Mesodermal cell (in vitro differentiated cells): ENCODE results near the gene XYLT1.

Experiments
- H3K27ac ChIP-seq: 2 replicates; pipeline ENCODE4 v1.7.0; 2013; ENCODE audit warnings: mild to moderate bottlenecking, low read depth, low read length, moderate library complexity; ENCODE audit not compliant: severe bottlenecking
- H3K36me3 ChIP-seq: 2 replicates; pipeline ENCODE4 v1.7.1; 2013; ENCODE audit warnings: mild to moderate bottlenecking, low read length, moderate library complexity; ENCODE audit not compliant: control insufficient read depth, insufficient read depth
- H3K4me1 ChIP-seq: one replicate; pipeline ENCODE4 v1.7.1; 2013; ENCODE audit warnings: mild to moderate bottlenecking, low read length; ENCODE audit not compliant: insufficient read depth, control insufficient read depth, poor library complexity, severe bottlenecking
- H3K4me3 ChIP-seq: 2 replicates; pipeline ENCODE4 v1.7.0; 2013; ENCODE audit warnings: low read length, control low read depth, mild to moderate bottlenecking; ENCODE audit not compliant: insufficient read depth, poor library complexity, severe bottlenecking; ENCODE audit errors: extremely low read depth
- H3K9me3 ChIP-seq: 2 replicates; pipeline ENCODE4 v1.7.1; 2013; ENCODE audit warnings: mild to moderate bottlenecking, low read length, moderate library complexity; ENCODE audit not compliant: control insufficient read depth
- WGBS, 2 experiments: methylation state at CpG; one replicate each; pipeline ENCODE4 v1.1.5; 2013; ENCODE audit warnings: missing lambda C conversion rate in 2 of 2; ENCODE audit not compliant: insufficient coverage in 2 of 2; 5-methylcytosine and 5-hydroxymethylcytosine counted together

XYLT1 gene

GRCh38 chr16:17162560-17162959, 308.2 kb downstream of the XYLT1 start:
- no peaks in the 10 kb centered on the region for H3K9me3 ChIP-seq
- H3K27ac ChIP-seq: no peak overlapping the region
- no CpG with 5 or more reads among the region's 3 CpGs for WGBS, 2 experiments
- H3K4me3 ChIP-seq: no peak overlapping the region
- peaks cover 9% of the 10 kb centered on the region for H3K36me3 ChIP-seq
- H3K4me1 ChIP-seq: peaks cover 15% of the 10 kb centered on the region

- H3K27ac ChIP-seq: no peak overlapping the region
- WGBS, 2 experiments: 58 to 62% methylated on average over 10 to 17 of the region's 17 CpGs
- no peak overlapping the region for H3K4me3 ChIP-seq
These were observed 309.8 kb downstream of the XYLT1 start for GRCh38 chr16:17160920-17161431.

GRCh38 chr16:17160285-17160853, 310.4 kb downstream of the XYLT1 start:
- H3K4me1 ChIP-seq: peaks cover 9% of the 10 kb centered on the region
- H3K27ac ChIP-seq: no peak overlapping the region
- no peak overlapping the region for H3K4me3 ChIP-seq

More at GRCh38 chr16:17160920-17161431, 309.8 kb downstream of the XYLT1 start:
- Histone ChIP-seq H3K4me1 (peaks cover 9% of the 10 kb centered on the region), H3K9me3 (no peaks in the 10 kb centered on the region), H3K36me3 (peaks cover 9% of the 10 kb centered on the region)

GRCh38 chr16:17159617-17160016, 311.1 kb downstream of the XYLT1 start:
- Histone ChIP-seq H3K4me1 (peaks cover 9% of the 10 kb centered on the region), H3K4me3 (no peak overlapping the region), H3K9me3 (no peaks in the 10 kb centered on the region), H3K27ac (no peak overlapping the region), H3K36me3 (peaks cover 9% of the 10 kb centered on the region)
- 75 to 84% methylated on average over 8 to 11 of the region's 12 CpGs for WGBS, 2 experiments

More at GRCh38 chr16:17160285-17160853, 310.4 kb downstream of the XYLT1 start:
- Histone ChIP-seq H3K36me3 (peaks cover 9% of the 10 kb centered on the region), H3K9me3 (no peaks in the 10 kb centered on the region)
- WGBS, 2 experiments: 41 to 67% methylated on average over 10 to 15 of the region's 18 CpGs

GRCh38 chr16:17155936-17156335, 314.8 kb downstream of the XYLT1 start:
- Histone ChIP-seq H3K27ac (no peak overlapping the region), H3K4me1 (peaks cover 5% of the 10 kb centered on the region), H3K4me3 (no peak overlapping the region), H3K9me3 (no peaks in the 10 kb centered on the region), H3K36me3 (peaks cover 6% of the 10 kb centered on the region)
- WGBS, 2 experiments: 80% methylated on average over 1 of the region's 1 CpG; no CpG with 5 or more reads in 1 of the 2 experiments

GRCh38 chr16:17155485-17155884, 315.3 kb downstream of the XYLT1 start:
- Histone ChIP-seq H3K9me3 (no peaks in the 10 kb centered on the region), H3K4me3 (no peak overlapping the region), H3K36me3 (peaks cover 6% of the 10 kb centered on the region), H3K4me1 (peaks cover under 1% of the 10 kb centered on the region), H3K27ac (no peak overlapping the region)
- 92 to 93% methylated on average over 3 to 4 of the region's 5 CpGs for WGBS, 2 experiments

- H3K36me3 ChIP-seq: peaks cover 6% of the 10 kb centered on the region
- H3K9me3 ChIP-seq: no peaks in the 10 kb centered on the region
- no peak overlapping the region for H3K4me3 ChIP-seq
- no peak overlapping the region for H3K27ac ChIP-seq
- no peaks in the 10 kb centered on the region for H3K4me1 ChIP-seq
- WGBS, 2 experiments: 43 to 100% methylated on average over 1 to 2 of the region's 2 CpGs
These were observed 315.8 kb downstream of the XYLT1 start for GRCh38 chr16:17154981-17155380.

GRCh38 chr16:17152311-17152710, 318.4 kb downstream of the XYLT1 start:
- no peaks in the 10 kb centered on the region for H3K9me3 ChIP-seq
- WGBS, 2 experiments: 86 to 89% methylated on average over 5 of the region's 7 CpGs

GRCh38 chr16:17151335-17151734, 319.4 kb downstream of the XYLT1 start:
- no peaks in the 10 kb centered on the region for H3K4me1 ChIP-seq
- 80 to 93% methylated on average over 3 to 4 of the region's 5 CpGs for WGBS, 2 experiments
- no peak overlapping the region for H3K27ac ChIP-seq
- H3K9me3 ChIP-seq: no peaks in the 10 kb centered on the region
- H3K36me3 ChIP-seq: no peaks in the 10 kb centered on the region
- no peak overlapping the region for H3K4me3 ChIP-seq

More at GRCh38 chr16:17152311-17152710, 318.4 kb downstream of the XYLT1 start:
- Histone ChIP-seq H3K4me1 (no peaks in the 10 kb centered on the region), H3K36me3 (no peaks in the 10 kb centered on the region), H3K4me3 (no peak overlapping the region), H3K27ac (no peak overlapping the region)

- WGBS, 2 experiments: 75 to 84% methylated on average over 3 to 5 of the region's 7 CpGs
- H3K4me3 ChIP-seq: no peak overlapping the region
- no peaks in the 10 kb centered on the region for H3K9me3 ChIP-seq
- H3K4me1 ChIP-seq: no peaks in the 10 kb centered on the region
- H3K27ac ChIP-seq: no peak overlapping the region
- H3K36me3 ChIP-seq: no peaks in the 10 kb centered on the region
These were observed 320.8 kb downstream of the XYLT1 start for GRCh38 chr16:17149904-17150483.

GRCh38 chr16:17147942-17148341, 322.8 kb downstream of the XYLT1 start:
- Histone ChIP-seq H3K27ac (no peak overlapping the region), H3K36me3 (no peaks in the 10 kb centered on the region), H3K9me3 (no peaks in the 10 kb centered on the region), H3K4me3 (no peak overlapping the region), H3K4me1 (no peaks in the 10 kb centered on the region)
- 80% methylated on average over 1 to 2 of the region's 3 CpGs for WGBS, 2 experiments
